OCI-LY7 (cell line): ENCODE data around the gene LRG1.

Experiments
- EZH2phosphoT487 ChIP-seq: fragments of 200-600 bp; sonication (generic); IDR thresholded peaks from 2 replicates; pipeline ENCODE4 v1.6.1; 2018; ENCODE audit warnings: low read depth, borderline replicate concordance, mild to moderate bottlenecking, mixed run types, antibody characterized with exemption, low read length, moderate library complexity, mixed read lengths
- TF ChIP-seq, protein P1 (sequence below): fragments of 200-600 bp; sonication (generic); conservative IDR thresholded peaks from 2 replicates; pipeline ENCODE4 v1.5.1; 2014; ENCODE audit warnings: mild to moderate bottlenecking, antibody characterized with exemption, low read length, moderate library complexity, mixed read lengths

DNA sequence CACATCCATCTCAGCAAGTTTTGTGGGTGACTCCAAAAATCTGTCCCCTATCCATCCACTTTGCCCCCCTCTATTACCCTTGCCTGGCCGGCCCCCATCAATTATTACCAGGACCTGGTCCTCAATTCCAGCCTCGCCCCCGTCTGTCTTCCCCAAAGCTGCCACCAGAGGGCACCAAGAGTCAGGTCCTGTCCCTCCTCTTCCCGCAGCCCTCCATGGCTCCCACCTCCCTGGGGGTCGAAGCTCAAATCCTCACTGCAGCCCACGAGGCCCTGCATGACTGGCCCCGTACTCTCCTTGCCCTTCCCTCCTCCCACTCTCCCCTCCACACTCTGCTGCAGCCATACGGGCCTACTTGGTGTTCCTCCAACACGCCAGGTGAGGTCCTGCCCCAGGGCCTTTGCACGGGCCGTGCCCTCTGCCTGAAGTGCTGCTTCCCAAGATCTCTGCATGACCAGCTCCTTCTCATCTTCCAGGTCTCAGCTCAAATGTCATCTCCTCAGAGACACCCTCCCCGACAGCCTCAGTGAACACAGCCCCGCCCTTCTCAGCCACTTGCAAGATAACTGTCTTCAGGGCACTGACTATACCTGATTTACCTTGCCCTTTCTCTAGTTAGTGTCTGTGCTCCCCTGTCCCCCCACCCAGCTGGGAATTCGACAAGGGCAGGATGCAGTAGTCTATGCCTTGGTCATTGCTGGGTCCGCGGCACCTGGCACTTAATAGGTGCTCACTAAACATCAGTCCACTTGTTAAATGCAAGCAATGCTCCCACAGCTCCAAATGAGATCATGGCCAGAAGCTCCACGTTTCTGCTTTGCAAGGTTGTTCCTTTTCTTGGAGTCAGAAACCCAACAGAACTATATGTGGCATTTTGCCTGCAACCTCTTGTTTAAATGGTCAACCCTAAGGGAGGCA is 36.4 kb upstream of the LRG1 start:
- TF ChIP-seq, protein P1, sequence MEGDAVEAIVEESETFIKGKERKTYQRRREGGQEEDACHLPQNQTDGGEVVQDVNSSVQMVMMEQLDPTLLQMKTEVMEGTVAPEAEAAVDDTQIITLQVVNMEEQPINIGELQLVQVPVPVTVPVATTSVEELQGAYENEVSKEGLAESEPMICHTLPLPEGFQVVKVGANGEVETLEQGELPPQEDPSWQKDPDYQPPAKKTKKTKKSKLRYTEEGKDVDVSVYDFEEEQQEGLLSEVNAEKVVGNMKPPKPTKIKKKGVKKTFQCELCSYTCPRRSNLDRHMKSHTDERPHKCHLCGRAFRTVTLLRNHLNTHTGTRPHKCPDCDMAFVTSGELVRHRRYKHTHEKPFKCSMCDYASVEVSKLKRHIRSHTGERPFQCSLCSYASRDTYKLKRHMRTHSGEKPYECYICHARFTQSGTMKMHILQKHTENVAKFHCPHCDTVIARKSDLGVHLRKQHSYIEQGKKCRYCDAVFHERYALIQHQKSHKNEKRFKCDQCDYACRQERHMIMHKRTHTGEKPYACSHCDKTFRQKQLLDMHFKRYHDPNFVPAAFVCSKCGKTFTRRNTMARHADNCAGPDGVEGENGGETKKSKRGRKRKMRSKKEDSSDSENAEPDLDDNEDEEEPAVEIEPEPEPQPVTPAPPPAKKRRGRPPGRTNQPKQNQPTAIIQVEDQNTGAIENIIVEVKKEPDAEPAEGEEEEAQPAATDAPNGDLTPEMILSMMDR = peak; percentile 81
- TF ChIP-seq EZH2phosphoT487 = no peak
